ENCODE data around the gene OTUD1.

The OTUD1 gene

DNA sequence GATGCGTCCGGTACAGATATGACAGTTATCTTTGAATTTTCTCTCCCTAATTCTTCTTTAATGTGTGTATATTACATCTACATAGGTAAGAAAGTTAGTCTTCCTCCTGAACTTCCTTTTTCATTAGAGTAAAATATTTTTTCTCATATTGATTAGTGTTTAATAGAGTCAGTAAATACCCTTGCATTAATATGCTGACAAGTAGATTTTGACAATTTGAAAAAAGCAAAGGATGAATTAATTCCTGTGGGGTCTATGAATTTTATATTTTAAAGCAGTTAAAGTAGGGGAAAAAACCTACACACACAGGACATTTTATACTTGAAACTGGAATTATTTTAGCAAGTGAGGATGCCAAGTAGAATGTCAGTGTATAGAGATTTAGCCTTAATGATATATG is 9.4 kb downstream of the OTUD1 start:
- Histone ChIP-seq H3K4me3 (ENCODE audit: low read length) (no peak overlapping the region), H3K27me3 (ENCODE audit: control insufficient read depth, insufficient read depth, low read length) (no peaks in the 10 kb centered on the region), H3K9me3 (ENCODE audit: control insufficient read depth, low read depth, low read length) (no peaks in the 10 kb centered on the region), H3K27ac (ENCODE audit: low read length) (no peak overlapping the region), H3K4me1 (ENCODE audit: control insufficient read depth, low read depth, low read length) (no peaks in the 10 kb centered on the region), H3K36me3 (ENCODE audit: control insufficient read depth, low read depth, low read length) (no peaks in the 10 kb centered on the region), H3K9ac (ENCODE audit: low read length) (no peak overlapping the region)

DNA sequence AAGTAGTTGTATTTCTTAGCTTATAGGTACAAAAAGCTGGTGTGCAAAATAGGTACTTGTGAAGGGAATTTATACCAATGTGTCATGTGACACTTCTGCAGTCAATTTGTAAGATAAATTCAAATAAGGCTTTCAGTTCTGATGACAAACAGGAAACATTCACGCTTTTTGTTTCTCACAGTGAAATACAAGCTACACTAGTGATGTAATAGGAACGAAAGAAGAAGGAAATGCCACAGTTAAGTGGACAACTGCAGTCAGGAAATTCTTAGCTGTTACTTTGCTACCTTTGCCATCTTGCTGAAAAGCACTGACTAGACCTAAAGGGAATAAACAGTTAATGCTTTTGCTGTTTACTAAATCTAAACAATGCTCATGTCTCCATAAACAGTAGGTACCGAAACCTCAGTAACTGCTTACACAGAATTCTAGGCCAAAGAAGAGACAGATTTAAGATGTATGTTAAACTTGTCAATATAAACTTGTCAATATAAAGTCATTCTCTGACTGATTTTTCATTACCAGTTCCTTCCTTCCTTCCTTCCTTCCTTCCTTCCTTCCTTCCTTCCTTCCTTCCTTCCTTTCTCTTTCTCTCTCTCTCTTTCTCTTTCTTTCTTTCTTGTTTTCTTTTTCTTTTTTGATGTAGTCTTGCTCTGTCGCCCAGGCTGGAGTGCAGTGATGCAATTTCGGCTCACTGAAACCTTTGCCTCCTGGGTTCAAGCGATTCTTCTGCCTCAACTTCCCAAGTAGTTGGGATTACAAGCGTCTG is 10.1 kb downstream of the OTUD1 start:
- H3K27ac ChIP-seq (ENCODE audit: low read length) = no peak overlapping the region
- no peaks in the 10 kb centered on the region for H3K36me3 ChIP-seq (ENCODE audit: control insufficient read depth, low read depth, low read length)
- no peaks in the 10 kb centered on the region for H3K4me1 ChIP-seq (ENCODE audit: control insufficient read depth, low read depth, low read length)
- H3K9ac ChIP-seq (ENCODE audit: low read length) = no peak overlapping the region
- no peak overlapping the region for H3K4me3 ChIP-seq (ENCODE audit: low read length)
- no peaks in the 10 kb centered on the region for H3K27me3 ChIP-seq (ENCODE audit: control insufficient read depth, insufficient read depth, low read length)
- no peaks in the 10 kb centered on the region for H3K9me3 ChIP-seq (ENCODE audit: control insufficient read depth, low read depth, low read length)

DNA sequence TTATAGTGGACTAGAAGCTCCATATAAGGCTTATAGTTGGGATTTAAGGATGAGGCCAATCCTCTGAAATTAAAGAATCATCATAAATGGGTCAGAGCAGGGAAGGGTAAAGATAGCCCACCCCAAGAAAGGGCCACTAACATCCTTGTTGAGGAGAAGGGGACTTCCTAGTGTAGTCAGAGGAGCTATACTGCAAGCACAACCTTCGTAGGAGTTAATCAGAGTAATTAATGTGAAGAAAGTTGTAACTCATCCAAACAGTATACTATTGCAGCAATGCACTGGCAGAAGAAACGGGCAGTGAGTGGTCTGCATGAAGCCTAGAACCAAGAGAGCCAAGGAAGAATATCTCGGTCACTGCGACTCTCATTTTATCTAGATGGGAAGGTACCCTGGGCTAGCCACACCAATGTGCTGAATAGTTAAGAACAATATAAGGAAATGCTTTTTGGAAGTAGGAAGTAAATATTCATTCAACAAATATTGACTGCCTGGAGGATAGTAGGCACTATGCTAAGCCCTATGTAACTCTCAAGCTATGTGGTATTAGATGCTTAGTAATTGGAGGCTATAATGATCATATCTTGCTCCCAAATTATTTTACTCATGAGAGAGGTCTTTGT is 13.3 kb downstream of the OTUD1 start:
- H3K4me3 ChIP-seq (ENCODE audit: low read length) = no peak overlapping the region
- no peaks in the 10 kb centered on the region for H3K27me3 ChIP-seq (ENCODE audit: control insufficient read depth, insufficient read depth, low read length)
- no peaks in the 10 kb centered on the region for H3K36me3 ChIP-seq (ENCODE audit: control insufficient read depth, low read depth, low read length)
- no peak overlapping the region for H3K9ac ChIP-seq (ENCODE audit: low read length)
- H3K27ac ChIP-seq (ENCODE audit: low read length) = no peak overlapping the region
- H3K9me3 ChIP-seq (ENCODE audit: control insufficient read depth, low read depth, low read length) = no peaks in the 10 kb centered on the region
- H3K4me1 ChIP-seq (ENCODE audit: control insufficient read depth, low read depth, low read length) = peaks cover 6% of the 10 kb centered on the region

DNA sequence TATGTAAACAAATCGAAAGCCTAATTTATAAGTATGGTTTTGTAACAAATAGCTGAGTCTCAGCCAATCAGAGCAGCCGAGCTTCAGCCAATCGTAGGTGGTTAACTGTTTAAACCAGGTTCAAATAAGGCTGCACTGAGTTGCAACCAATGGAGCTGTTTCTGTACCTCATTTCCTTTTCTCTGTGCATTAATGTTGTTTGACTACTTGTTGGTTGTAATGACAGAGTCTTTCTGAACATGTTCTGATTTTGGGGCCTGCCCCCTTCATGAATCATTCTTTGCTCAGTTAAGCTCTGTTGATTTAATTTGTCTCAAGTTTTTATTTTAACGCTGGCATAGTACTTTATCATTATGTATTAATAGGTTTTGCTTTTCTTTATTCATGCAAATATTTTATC is 14.6 kb downstream of the OTUD1 start:
- H3K27ac ChIP-seq (ENCODE audit: low read length) = no peak overlapping the region
- no peaks in the 10 kb centered on the region for H3K27me3 ChIP-seq (ENCODE audit: control insufficient read depth, insufficient read depth, low read length)
- peaks cover 11% of the 10 kb centered on the region for H3K4me1 ChIP-seq (ENCODE audit: control insufficient read depth, low read depth, low read length)
- H3K9me3 ChIP-seq (ENCODE audit: control insufficient read depth, low read depth, low read length) = no peaks in the 10 kb centered on the region
- no peaks in the 10 kb centered on the region for H3K36me3 ChIP-seq (ENCODE audit: control insufficient read depth, low read depth, low read length)
- H3K4me3 ChIP-seq (ENCODE audit: low read length) = no peak overlapping the region
- H3K9ac ChIP-seq (ENCODE audit: low read length) = no peak overlapping the region

DNA sequence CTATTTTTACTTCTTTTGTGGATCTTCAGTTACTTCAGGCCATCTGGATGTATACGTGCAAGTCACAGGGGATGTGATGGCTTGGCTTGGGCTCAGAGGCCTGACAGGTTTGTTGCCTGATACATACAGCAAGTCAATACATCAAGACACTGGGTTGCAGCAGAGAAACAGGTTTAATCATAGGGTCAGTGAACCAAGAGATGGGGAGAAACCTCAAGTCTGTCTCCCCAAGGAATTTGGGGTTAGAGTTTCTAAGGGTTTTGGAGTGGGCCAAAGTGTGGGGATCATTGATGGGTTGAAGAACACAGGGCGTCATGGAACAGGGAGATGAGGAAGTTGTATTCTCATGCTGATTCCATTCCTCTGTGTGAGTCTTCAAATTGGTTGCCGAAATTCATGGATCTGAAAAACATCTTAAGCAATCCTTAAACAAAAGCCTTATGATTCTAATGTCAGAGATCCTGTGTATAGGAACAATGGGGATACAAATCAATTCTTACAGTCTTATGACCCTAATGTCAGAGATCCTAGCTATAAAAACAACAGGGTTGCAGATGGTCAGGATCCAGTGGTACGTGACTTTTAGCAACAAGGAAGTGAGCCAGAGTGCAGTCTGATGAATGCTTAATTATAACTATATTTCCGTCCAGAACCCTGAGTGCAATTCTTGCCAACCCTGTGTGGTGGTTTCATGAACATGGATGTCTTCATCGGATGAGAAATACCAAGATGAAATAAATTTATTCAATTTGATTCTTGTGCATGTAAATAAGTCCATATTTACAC is 18.9 kb downstream of the OTUD1 start:
- Histone ChIP-seq H3K27me3 (ENCODE audit: control insufficient read depth, insufficient read depth, low read length) (no peaks in the 10 kb centered on the region), H3K36me3 (ENCODE audit: control insufficient read depth, low read depth, low read length) (no peaks in the 10 kb centered on the region), H3K9me3 (ENCODE audit: control insufficient read depth, low read depth, low read length) (no peaks in the 10 kb centered on the region)

DNA sequence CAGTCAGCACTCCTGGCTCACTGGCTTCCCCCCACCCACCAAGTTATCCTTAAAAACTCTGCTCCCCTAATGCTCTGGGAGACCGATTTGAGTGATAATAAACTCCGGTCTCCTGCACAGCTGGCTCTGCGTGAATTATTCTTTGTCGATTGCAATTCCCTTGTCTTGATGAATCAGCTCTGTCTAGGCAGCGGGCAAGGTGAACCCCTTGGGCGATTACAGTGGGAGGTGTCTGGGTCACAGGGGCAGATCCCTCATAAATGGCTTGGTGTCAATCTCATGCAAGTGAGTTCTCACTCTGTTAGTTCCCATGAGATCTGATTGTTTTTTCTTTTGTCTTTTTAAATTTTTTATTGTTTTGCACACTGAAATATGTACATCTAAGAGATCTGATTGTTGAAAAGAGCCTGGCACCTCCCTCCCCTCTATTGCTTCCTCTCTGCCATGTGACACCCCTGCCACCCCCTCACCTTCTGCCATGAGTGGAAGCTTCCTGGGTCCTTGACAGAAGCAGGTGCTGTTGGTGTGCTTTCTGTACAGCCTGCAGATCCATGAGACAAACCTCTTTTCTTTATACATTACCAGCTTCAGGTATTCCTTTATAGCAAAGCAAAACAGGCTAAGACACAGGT is 20.5 kb downstream of the OTUD1 start:
- Histone ChIP-seq H3K36me3 (ENCODE audit: control insufficient read depth, low read depth, low read length) (no peaks in the 10 kb centered on the region), H3K27me3 (ENCODE audit: control insufficient read depth, insufficient read depth, low read length) (no peaks in the 10 kb centered on the region), H3K9ac (ENCODE audit: low read length) (no peak overlapping the region), H3K4me1 (ENCODE audit: control insufficient read depth, low read depth, low read length) (peaks cover 25% of the 10 kb centered on the region), H3K4me3 (ENCODE audit: low read length) (no peak overlapping the region), H3K9me3 (ENCODE audit: control insufficient read depth, low read depth, low read length) (no peaks in the 10 kb centered on the region), H3K27ac (ENCODE audit: low read length) (no peak overlapping the region)

More for the DNA sequence above, 18.9 kb downstream of the OTUD1 start:
- Histone ChIP-seq H3K4me3 (ENCODE audit: low read length) (no peak overlapping the region), H3K27ac (ENCODE audit: low read length) (no peak overlapping the region), H3K4me1 (ENCODE audit: control insufficient read depth, low read depth, low read length) (peaks cover 25% of the 10 kb centered on the region), H3K9ac (ENCODE audit: low read length) (no peak overlapping the region)

DNA sequence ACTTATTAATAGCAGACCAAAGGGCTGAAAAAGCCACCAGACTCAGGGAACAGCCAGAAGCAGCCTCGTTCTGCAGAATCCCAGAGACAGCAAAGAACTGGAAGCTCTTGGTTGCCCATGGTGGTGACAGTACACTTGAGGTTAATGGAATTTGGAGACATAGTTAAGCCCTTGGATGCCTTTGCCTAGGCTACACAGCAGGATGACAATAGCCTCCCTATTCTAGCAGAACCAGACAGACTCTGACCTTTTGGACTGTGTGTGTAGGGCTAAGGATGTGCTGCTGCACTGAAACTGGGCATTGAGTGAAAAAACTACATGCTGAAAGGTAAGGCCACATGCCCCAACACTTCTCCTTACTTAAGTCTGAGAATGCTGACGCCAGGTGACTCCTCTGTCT is 22.7 kb downstream of the OTUD1 start:
- Histone ChIP-seq H3K9me3 (ENCODE audit: control insufficient read depth, low read depth, low read length) (no peaks in the 10 kb centered on the region), H3K4me3 (ENCODE audit: low read length) (no peak overlapping the region)

DNA sequence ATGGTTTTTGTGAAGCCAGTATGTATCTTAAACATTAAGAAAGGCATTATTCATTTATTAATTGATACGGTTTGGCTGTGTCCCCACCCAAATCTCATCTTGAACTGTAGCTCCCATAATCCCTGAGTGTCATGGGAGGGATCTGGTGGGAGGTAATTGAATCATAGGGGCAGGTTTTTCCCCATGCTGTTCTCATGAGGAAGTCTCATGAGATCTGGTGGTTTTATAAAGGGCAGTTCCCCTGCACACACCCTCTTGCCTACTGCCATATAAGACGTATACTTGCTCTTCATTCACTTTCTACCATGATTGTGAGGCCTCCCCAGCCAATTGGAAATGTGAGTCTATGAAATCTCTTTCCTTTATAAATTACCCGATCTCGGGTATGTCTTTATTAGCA is 28.1 kb downstream of the OTUD1 start:
- H3K36me3 ChIP-seq (ENCODE audit: control insufficient read depth, low read depth, low read length) = no peaks in the 10 kb centered on the region
- peaks cover 6% of the 10 kb centered on the region for H3K4me1 ChIP-seq (ENCODE audit: control insufficient read depth, low read depth, low read length)
- H3K27ac ChIP-seq (ENCODE audit: low read length) = no peak overlapping the region
- H3K9me3 ChIP-seq (ENCODE audit: control insufficient read depth, low read depth, low read length) = no peaks in the 10 kb centered on the region
- no peak overlapping the region for H3K4me3 ChIP-seq (ENCODE audit: low read length)
- no peak overlapping the region for H3K9ac ChIP-seq (ENCODE audit: low read length)
- H3K27me3 ChIP-seq (ENCODE audit: control insufficient read depth, insufficient read depth, low read length) = no peaks in the 10 kb centered on the region

More for the DNA sequence above, 22.7 kb downstream of the OTUD1 start:
- no peaks in the 10 kb centered on the region for H3K36me3 ChIP-seq (ENCODE audit: control insufficient read depth, low read depth, low read length)
- H3K9ac ChIP-seq (ENCODE audit: low read length) = no peak overlapping the region
- H3K27me3 ChIP-seq (ENCODE audit: control insufficient read depth, insufficient read depth, low read length) = no peaks in the 10 kb centered on the region
- peaks cover 23% of the 10 kb centered on the region for H3K4me1 ChIP-seq (ENCODE audit: control insufficient read depth, low read depth, low read length)
- no peak overlapping the region for H3K27ac ChIP-seq (ENCODE audit: low read length)

DNA sequence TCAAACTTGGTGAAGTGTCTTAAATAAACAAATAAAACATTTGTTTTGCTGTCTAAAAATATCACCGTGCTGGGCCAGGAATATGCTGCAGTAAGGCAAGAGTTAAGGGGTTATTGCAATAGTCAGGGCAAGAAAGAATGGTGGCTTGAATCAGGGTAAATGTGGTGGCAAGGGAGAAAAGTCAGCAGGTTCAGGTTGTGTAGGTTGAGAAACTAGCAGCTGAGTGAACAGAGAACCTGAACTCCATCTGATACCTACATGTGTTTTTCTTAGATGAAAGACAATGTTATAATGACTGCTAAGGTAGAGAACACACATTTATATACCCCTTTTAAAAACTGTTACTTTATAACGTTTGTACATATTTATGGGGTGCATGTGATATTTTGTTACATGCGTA is 28.7 kb downstream of the OTUD1 start:
- no peak overlapping the region for H3K4me3 ChIP-seq (ENCODE audit: low read length)
- H3K4me1 ChIP-seq (ENCODE audit: control insufficient read depth, low read depth, low read length) = peaks cover 11% of the 10 kb centered on the region
- no peaks in the 10 kb centered on the region for H3K36me3 ChIP-seq (ENCODE audit: control insufficient read depth, low read depth, low read length)
- H3K27ac ChIP-seq (ENCODE audit: low read length) = no peak overlapping the region
- H3K9ac ChIP-seq (ENCODE audit: low read length) = no peak overlapping the region
- no peaks in the 10 kb centered on the region for H3K27me3 ChIP-seq (ENCODE audit: control insufficient read depth, insufficient read depth, low read length)
- no peaks in the 10 kb centered on the region for H3K9me3 ChIP-seq (ENCODE audit: control insufficient read depth, low read depth, low read length)

DNA sequence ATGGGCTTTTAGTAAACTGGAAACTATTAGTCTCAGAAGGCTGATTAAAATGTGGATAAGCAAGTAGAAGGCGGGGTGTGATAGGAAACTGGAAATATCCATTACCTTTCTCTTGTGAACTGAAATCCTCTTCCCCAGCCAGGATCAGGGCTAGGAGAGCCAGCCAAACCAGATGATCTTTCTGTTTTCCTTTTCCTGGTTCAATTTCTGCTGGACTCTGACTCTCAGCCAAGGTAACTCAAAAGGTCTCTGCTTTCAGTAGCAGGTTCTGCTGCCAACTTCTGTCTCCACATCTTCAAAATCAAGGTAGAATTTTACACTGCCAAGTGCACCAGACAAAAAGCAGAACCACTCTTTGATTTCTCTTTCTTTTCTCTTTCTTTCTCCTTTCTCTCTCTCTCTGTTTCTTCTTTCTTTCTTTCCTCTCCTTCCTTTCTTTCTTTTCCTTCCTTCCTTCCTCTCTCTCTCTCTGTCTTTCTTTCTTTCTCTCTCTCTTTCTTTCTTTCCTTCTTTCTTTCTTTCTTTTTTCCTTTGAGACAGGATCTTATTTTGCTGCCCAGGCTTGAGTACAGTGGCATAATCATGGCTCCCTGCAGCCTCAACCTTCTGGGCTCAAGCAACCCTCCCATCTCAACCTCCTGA is 30.8 kb downstream of the OTUD1 start:
- no peak overlapping the region for H3K9ac ChIP-seq (ENCODE audit: low read length)
- no peak overlapping the region for H3K4me3 ChIP-seq (ENCODE audit: low read length)
- no peak overlapping the region for H3K27ac ChIP-seq (ENCODE audit: low read length)
- no peaks in the 10 kb centered on the region for H3K27me3 ChIP-seq (ENCODE audit: control insufficient read depth, insufficient read depth, low read length)
- H3K36me3 ChIP-seq (ENCODE audit: control insufficient read depth, low read depth, low read length) = no peaks in the 10 kb centered on the region
- no peaks in the 10 kb centered on the region for H3K9me3 ChIP-seq (ENCODE audit: control insufficient read depth, low read depth, low read length)
- peaks cover 12% of the 10 kb centered on the region for H3K4me1 ChIP-seq (ENCODE audit: control insufficient read depth, low read depth, low read length)

DNA sequence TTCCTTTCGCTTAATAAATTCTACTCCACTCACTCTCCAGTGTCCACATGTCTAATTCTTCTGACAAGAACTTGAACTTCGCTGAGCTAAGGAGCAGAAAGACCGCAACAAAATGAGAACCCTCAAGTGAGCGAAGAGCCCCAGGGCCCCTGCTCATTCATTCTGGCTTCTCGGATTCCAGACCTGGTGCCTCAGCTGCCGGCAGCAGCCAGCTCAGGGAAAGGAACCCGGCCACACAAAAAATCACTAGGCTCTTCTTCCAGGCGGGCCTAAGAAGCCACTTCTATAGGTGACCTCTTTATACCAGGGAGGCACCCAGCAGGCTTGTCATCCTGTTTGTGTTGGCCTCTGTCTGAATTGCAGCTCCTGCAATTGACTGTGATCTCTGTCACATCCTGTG is 33.3 kb downstream of the OTUD1 start:
- Histone ChIP-seq H3K9me3 (ENCODE audit: control insufficient read depth, low read depth, low read length) (no peaks in the 10 kb centered on the region), H3K27ac (ENCODE audit: low read length) (no peak overlapping the region), H3K27me3 (ENCODE audit: control insufficient read depth, insufficient read depth, low read length) (no peaks in the 10 kb centered on the region), H3K4me3 (ENCODE audit: low read length) (no peak overlapping the region), H3K9ac (ENCODE audit: low read length) (no peak overlapping the region), H3K4me1 (ENCODE audit: control insufficient read depth, low read depth, low read length) (peaks cover 12% of the 10 kb centered on the region), H3K36me3 (ENCODE audit: control insufficient read depth, low read depth, low read length) (no peaks in the 10 kb centered on the region)
